ENCODE results near the gene RAI1. TPM values are rescaled to one million over a fixed set of nuclear protein-coding genes. Genes with fewer than 3 reads are reported as not detected.
A peak's percentile ranks its signal among the peaks of the same experiment; 100 is the strongest.

RAI1 gene
- total and polyA plus RNA-seq, 2 of the 13 experiments (the other 11 are each of a cell fraction or from before 2014, with no cell fraction given) = 3.4 to 5.2 TPM

GRCh38 chr17:17749921-17750320 lies 68.7 kb downstream of the RAI1 start (continued):
- TF ChIP-seq, protein P1, sequence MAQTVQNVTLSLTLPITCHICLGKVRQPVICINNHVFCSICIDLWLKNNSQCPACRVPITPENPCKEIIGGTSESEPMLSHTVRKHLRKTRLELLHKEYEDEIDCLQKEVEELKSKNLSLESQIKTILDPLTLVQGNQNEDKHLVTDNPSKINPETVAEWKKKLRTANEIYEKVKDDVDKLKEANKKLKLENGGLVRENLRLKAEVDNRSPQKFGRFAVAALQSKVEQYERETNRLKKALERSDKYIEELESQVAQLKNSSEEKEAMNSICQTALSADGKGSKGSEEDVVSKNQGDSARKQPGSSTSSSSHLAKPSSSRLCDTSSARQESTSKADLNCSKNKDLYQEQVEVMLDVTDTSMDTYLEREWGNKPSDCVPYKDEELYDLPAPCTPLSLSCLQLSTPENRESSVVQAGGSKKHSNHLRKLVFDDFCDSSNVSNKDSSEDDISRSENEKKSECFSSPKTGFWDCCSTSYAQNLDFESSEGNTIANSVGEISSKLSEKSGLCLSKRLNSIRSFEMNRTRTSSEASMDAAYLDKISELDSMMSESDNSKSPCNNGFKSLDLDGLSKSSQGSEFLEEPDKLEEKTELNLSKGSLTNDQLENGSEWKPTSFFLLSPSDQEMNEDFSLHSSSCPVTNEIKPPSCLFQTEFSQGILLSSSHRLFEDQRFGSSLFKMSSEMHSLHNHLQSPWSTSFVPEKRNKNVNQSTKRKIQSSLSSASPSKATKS (CRISPR knock-in tag; IDR thresholded peaks at IDR 0.05) = no peak
- TF ChIP-seq TRIM24 (CRISPR knock-in tag; IDR thresholded peaks at IDR 0.05) (no peak), RAD51 (IDR thresholded peaks at IDR 0.05; ENCODE audit: borderline replicate concordance) (peak; percentile 38; the same call in 1 of the 2 replicates), KDM5A (IDR thresholded peaks at IDR 0.05; ENCODE audit: borderline replicate concordance, low read length) (no peak), ZSCAN12 (CRISPR knock-in tag; IDR thresholded peaks at IDR 0.05) (no peak), ZFYVE20 (CRISPR knock-in tag; IDR thresholded peaks at IDR 0.05; ENCODE audit: borderline replicate concordance, low read depth) (no peak), JARID2 (CRISPR knock-in tag; IDR thresholded peaks at IDR 0.05; ENCODE audit: insufficient replicate concordance) (no peak), ZNF331 (CRISPR knock-in tag; IDR thresholded peaks at IDR 0.05) (no peak), ATF1 (CRISPR knock-in tag; IDR thresholded peaks at IDR 0.05) (no peak), SUZ12 (IDR thresholded peaks at IDR 0.05; ENCODE audit: low read depth, low read length) (peak; percentile 42; the same call in 1 of the 2 replicates), NFYC (CRISPR knock-in tag; IDR thresholded peaks at IDR 0.05) (peak; percentile 88), ZNF614 (CRISPR knock-in tag; IDR thresholded peaks at IDR 0.05; ENCODE audit: borderline replicate concordance) (no peak), NBN (conservative IDR thresholded peaks at IDR 0.05) (no peak), THAP11 (CRISPR knock-in tag; IDR thresholded peaks at IDR 0.05) (peak; percentile 98), ZNF557 (CRISPR knock-in tag; IDR thresholded peaks at IDR 0.05) (no peak), RORA (CRISPR knock-in tag; IDR thresholded peaks at IDR 0.05) (no peak), ZNF772 (CRISPR knock-in tag; IDR thresholded peaks at IDR 0.05) (no peak), ZBTB8A (CRISPR knock-in tag; IDR thresholded peaks at IDR 0.05; ENCODE audit: borderline replicate concordance, low read depth) (no peak), TBX3 (IDR thresholded peaks at IDR 0.05; ENCODE audit: borderline replicate concordance) (no peak), ZNF747 (CRISPR knock-in tag; IDR thresholded peaks at IDR 0.05; ENCODE audit: borderline replicate concordance) (no peak), ARID4A (CRISPR knock-in tag; IDR thresholded peaks at IDR 0.05; ENCODE audit: borderline replicate concordance) (no peak), ZNF143 (CRISPR knock-in tag; IDR thresholded peaks at IDR 0.05) (peak; percentile 93)
- TF ChIP-seq, protein P2, sequence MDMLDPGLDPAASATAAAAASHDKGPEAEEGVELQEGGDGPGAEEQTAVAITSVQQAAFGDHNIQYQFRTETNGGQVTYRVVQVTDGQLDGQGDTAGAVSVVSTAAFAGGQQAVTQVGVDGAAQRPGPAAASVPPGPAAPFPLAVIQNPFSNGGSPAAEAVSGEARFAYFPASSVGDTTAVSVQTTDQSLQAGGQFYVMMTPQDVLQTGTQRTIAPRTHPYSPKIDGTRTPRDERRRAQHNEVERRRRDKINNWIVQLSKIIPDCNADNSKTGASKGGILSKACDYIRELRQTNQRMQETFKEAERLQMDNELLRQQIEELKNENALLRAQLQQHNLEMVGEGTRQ (IDR thresholded peaks at IDR 0.05; ENCODE audit: low read depth, low read length) = peak; percentile 84
- TF ChIP-seq, protein P2 (CRISPR knock-in tag; IDR thresholded peaks at IDR 0.05; ENCODE audit: borderline replicate concordance) = peak; percentile 89; the same call in 1 of the 2 replicates

Measured in HepG2 (cell line).